GM23338 (cell line): ENCODE measurements around the gene ZYG11B. TPM values are rescaled to one million over a fixed set of nuclear protein-coding genes. Genes with fewer than 3 reads are reported as not detected.

Experiments used
- ATAC-seq: fragments of 200-7000 bp; cut with Tn5 transposase; 3 replicates; pipeline ENCODE4 v1.9.1; 2020
- DNase-seq: peaks from one replicate; pipeline ENCODE4 v3.0.0-alpha.2; 2015; ENCODE audit warnings: low spot score
- H2AFZ ChIP-seq: fragments of 200-600 bp; sonication (generic); 2 replicates; pipeline ENCODE4 v1.8.0; 2016; ENCODE audit warnings: antibody characterized with exemption, mild to moderate bottlenecking, moderate library complexity
- H3F3A ChIP-seq: fragments of 200-600 bp; sonication (generic); replicated peaks from 2 replicates; pipeline ENCODE4 v1.8.0; 2017; ENCODE audit warnings: antibody characterized with exemption, mixed run types, low read depth
- H3K27ac ChIP-seq: fragments of 200-600 bp; sonication (generic); 2 replicates; pipeline ENCODE4 v1.6.1; 2016; ENCODE audit warnings: low read depth
- H3K27me3 ChIP-seq: fragments of 200-600 bp; sonication (generic); 2 replicates; pipeline ENCODE4 v1.8.0; 2016; ENCODE audit warnings: mild to moderate bottlenecking, mixed run types, moderate library complexity; ENCODE audit not compliant: insufficient read depth
- H3K36me3 ChIP-seq: fragments of 200-600 bp; sonication (generic); 2 replicates; pipeline ENCODE4 v1.8.0; 2016; ENCODE audit warnings: mild to moderate bottlenecking; ENCODE audit not compliant: insufficient read depth
- H3K4me1 ChIP-seq: fragments of 200-600 bp; sonication (generic); 2 replicates; pipeline ENCODE4 v1.8.0; 2016; ENCODE audit warnings: mild to moderate bottlenecking, moderate library complexity; ENCODE audit not compliant: insufficient read depth
- H3K4me2 ChIP-seq: fragments of 200-600 bp; sonication (generic); 2 replicates; pipeline ENCODE4 v1.7.1; 2017; ENCODE audit warnings: mixed run types
- H3K4me3 ChIP-seq: fragments of 200-600 bp; sonication (generic); 2 replicates; pipeline ENCODE4 v1.6.1; 2016; ENCODE audit warnings: mixed run types
- H3K79me2 ChIP-seq: fragments of 200-600 bp; sonication (generic); replicated peaks from 2 replicates; pipeline ENCODE4 v1.8.0; 2017; ENCODE audit warnings: mild to moderate bottlenecking; ENCODE audit not compliant: insufficient read depth
- H3K9me2 ChIP-seq: fragments of 200-600 bp; sonication (generic); 2 replicates; pipeline ENCODE4 v1.8.0; 2017; ENCODE audit not compliant: insufficient read depth
- H4K20me1 ChIP-seq: fragments of 200-600 bp; sonication (generic); replicated peaks from 2 replicates; pipeline ENCODE4 v1.8.0; 2017; ENCODE audit warnings: mild to moderate bottlenecking; ENCODE audit not compliant: insufficient read depth
- H3K27ac Mint-ChIP-seq: 2 replicates; pipeline ENCODE4 v1.8.0; 2020; ENCODE audit warnings: inconsistent platforms, mild to moderate bottlenecking, moderate library complexity, mixed read lengths
- H3K27me3 Mint-ChIP-seq: 3 replicates; pipeline ENCODE4 v1.8.0; 2022; ENCODE audit warnings: low read depth, mild to moderate bottlenecking, moderate library complexity, mixed read lengths, inconsistent platforms; ENCODE audit not compliant: insufficient read depth, poor library complexity
- H3K36me3 Mint-ChIP-seq: 3 replicates; pipeline ENCODE4 v1.8.0; 2021; ENCODE audit warnings: low read depth, mild to moderate bottlenecking, inconsistent platforms, moderate library complexity, mixed read lengths
- H3K4me1 Mint-ChIP-seq: 3 replicates; pipeline ENCODE4 v1.8.0; 2020; ENCODE audit warnings: mild to moderate bottlenecking, inconsistent platforms, mixed read lengths
- H3K4me3 Mint-ChIP-seq: 3 replicates; pipeline ENCODE4 v1.8.0; 2021; ENCODE audit warnings: moderate library complexity, mild to moderate bottlenecking, inconsistent platforms, mixed read lengths
- H3K9me3 Mint-ChIP-seq: 3 replicates; pipeline ENCODE4 v1.8.0; 2020; ENCODE audit warnings: moderate library complexity, mild to moderate bottlenecking, inconsistent platforms, mixed read lengths
- CREB1 ChIP-seq: fragments of 250-450 bp; sonication (Bioruptor Pico); IDR thresholded peaks from 2 replicates; pipeline ENCODE4 v1.5.0; 2020; ENCODE audit warnings: low read depth, mild to moderate bottlenecking, moderate library complexity
- CTCF ChIP-seq, 2 experiments: fragments of 200-600 bp in 1 of 2; sonication (generic) in 1 of 2; conservative IDR thresholded peaks; 2 replicates each; pipeline versions ENCODE4 v1.5.1 to v1.6.1; 2016 to 2017; ENCODE audit warnings: antibody characterized with exemption in 2 of 2, low read depth in 2 of 2, mild to moderate bottlenecking in 2 of 2, moderate library complexity in 1 of 2
- EZH2 ChIP-seq: fragments of 200-600 bp; sonication (generic); IDR thresholded peaks from one replicate; pipeline ENCODE4 v1.8.0; 2017; ENCODE audit warnings: antibody characterized with exemption, mild to moderate bottlenecking, low read depth; ENCODE audit not compliant: unreplicated experiment
- EZH2phosphoT487 ChIP-seq: fragments of 200-600 bp; sonication (generic); IDR thresholded peaks from one replicate; pipeline ENCODE4 v1.8.1; 2018; ENCODE audit warnings: antibody characterized with exemption; ENCODE audit not compliant: unreplicated experiment
- JUNB ChIP-seq: IDR thresholded peaks from one replicate; pipeline ENCODE4 v1.6.1; 2016; ENCODE audit warnings: antibody characterized with exemption; ENCODE audit not compliant: unreplicated experiment
- POLR2AphosphoS5 ChIP-seq: IDR thresholded peaks from 2 replicates; pipeline ENCODE4 v1.6.1; 2016; ENCODE audit warnings: antibody characterized with exemption, low read depth
- ZNF462 ChIP-seq: fragments of 250-450 bp; sonication (Bioruptor Pico); IDR thresholded peaks from 2 replicates; pipeline ENCODE4 v1.5.0; 2020; ENCODE audit warnings: mild to moderate bottlenecking, moderate library complexity
- polyA plus RNA-seq: library from polyadenylated mRNA; unstranded; fragments of >200 nt; fragmentation: Nextera tagmentation; extraction: Ambion mirVana; gene quantifications from 2 replicates; pipeline ENCODE4 v1.2.1, GENCODE V29; 2016
- total RNA-seq: library from RNA; depleted of rRNA; stranded (reverse); fragments of >200 nt; shearing (Covaris generic); gene quantifications from 2 replicates; pipeline ENCODE4 v1.2.3, GENCODE V29; 2014
- TF ChIP-seq, protein P1 (sequence below): IDR thresholded peaks from one replicate; pipeline ENCODE4 v1.6.1; 2018; ENCODE audit warnings: antibody characterized with exemption; ENCODE audit not compliant: unreplicated experiment

Gene ZYG11B
- total and polyA plus RNA-seq, 2 experiments from 2014 or later: 7.8 to 42.3 TPM

- no peaks in the 10 kb centered on the region for H3K79me2 ChIP-seq
- ATAC-seq (no peak), DNase-seq (peak; percentile 33)
- no peaks in the 10 kb centered on the region for H3K27me3 ChIP-seq
- Mint-ChIP-seq H3K27me3 (peaks cover 11% of the 10 kb centered on the region), H3K4me1 (peaks cover 6% of the 10 kb centered on the region), H3K36me3 (no peaks in the 10 kb centered on the region), H3K27ac (no peak overlapping the region), H3K4me3 (no peak overlapping the region), H3K9me3 (no peaks in the 10 kb centered on the region)
- peaks cover 7% of the 10 kb centered on the region; the same call in 1 of the 2 replicates for H3K4me1 ChIP-seq
- H3K4me2 ChIP-seq: no peak overlapping the region
- no peak overlapping the region for H3K4me3 ChIP-seq
- no peaks in the 10 kb centered on the region for H3K9me2 ChIP-seq
- H3K36me3 ChIP-seq: no peaks in the 10 kb centered on the region
- H3F3A ChIP-seq: no peaks in the 10 kb centered on the region; the same call in 1 of the 2 replicates
- no peak overlapping the region for H3K27ac ChIP-seq
- H2AFZ ChIP-seq: peak overlapping the region; percentile 95
- TF ChIP-seq EZH2phosphoT487: no peak
- TF ChIP-seq CTCF (conservative IDR thresholded peaks at IDR 0.05; ENCODE audit: low read depth in 2 of 2): no peak
- no peak for TF ChIP-seq CREB1
- no peak for TF ChIP-seq JUNB
- TF ChIP-seq POLR2AphosphoS5: no peak
- no peak for TF ChIP-seq EZH2
- TF ChIP-seq ZNF462: no peak
- TF ChIP-seq, protein P1, sequence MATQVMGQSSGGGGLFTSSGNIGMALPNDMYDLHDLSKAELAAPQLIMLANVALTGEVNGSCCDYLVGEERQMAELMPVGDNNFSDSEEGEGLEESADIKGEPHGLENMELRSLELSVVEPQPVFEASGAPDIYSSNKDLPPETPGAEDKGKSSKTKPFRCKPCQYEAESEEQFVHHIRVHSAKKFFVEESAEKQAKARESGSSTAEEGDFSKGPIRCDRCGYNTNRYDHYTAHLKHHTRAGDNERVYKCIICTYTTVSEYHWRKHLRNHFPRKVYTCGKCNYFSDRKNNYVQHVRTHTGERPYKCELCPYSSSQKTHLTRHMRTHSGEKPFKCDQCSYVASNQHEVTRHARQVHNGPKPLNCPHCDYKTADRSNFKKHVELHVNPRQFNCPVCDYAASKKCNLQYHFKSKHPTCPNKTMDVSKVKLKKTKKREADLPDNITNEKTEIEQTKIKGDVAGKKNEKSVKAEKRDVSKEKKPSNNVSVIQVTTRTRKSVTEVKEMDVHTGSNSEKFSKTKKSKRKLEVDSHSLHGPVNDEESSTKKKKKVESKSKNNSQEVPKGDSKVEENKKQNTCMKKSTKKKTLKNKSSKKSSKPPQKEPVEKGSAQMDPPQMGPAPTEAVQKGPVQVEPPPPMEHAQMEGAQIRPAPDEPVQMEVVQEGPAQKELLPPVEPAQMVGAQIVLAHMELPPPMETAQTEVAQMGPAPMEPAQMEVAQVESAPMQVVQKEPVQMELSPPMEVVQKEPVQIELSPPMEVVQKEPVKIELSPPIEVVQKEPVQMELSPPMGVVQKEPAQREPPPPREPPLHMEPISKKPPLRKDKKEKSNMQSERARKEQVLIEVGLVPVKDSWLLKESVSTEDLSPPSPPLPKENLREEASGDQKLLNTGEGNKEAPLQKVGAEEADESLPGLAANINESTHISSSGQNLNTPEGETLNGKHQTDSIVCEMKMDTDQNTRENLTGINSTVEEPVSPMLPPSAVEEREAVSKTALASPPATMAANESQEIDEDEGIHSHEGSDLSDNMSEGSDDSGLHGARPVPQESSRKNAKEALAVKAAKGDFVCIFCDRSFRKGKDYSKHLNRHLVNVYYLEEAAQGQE: no peak
- H4K20me1 ChIP-seq: no peaks in the 10 kb centered on the region
Measured at GRCh38 chr1:52706136-52706670, 20.1 kb upstream of the ZYG11B start.
